GM12891 (cell line): ENCODE data around the gene MPLKIP.

Experiments
- POLR2A ChIP-seq: IDR thresholded peaks from 2 replicates; pipeline ENCODE4 v1.6.1; 2011; ENCODE audit warnings: low read depth, low read length, control low read depth
- POLR2AphosphoS5 ChIP-seq: IDR thresholded peaks from 2 replicates; pipeline ENCODE4 v1.6.1; 2011; ENCODE audit warnings: low read depth, low read length, control low read depth
- TAF1 ChIP-seq: IDR thresholded peaks from 2 replicates; pipeline ENCODE4 v1.6.1; 2011; ENCODE audit warnings: low read depth, low read length, control low read depth

DNA sequence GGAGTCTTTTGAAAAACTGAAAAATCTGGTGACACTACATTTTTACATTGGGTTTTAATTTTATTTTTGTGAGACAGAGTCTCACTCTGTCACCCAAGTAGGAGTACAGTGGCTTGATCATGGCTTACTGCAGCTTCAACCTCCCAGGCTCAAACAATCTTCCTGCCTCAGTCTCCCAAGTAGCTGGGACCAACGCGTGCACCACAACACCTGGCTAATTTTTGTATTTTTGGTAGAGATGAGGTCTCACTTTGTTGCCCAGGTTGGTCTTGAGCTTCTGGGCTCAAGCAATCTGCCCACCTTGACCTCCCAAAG, 11.5 kb downstream of the MPLKIP start:
- no peak for TF ChIP-seq POLR2A
- TF ChIP-seq TAF1 = no peak
- TF ChIP-seq POLR2AphosphoS5 = no peak
